HG03039 (cell line): ENCODE measurements around the gene REEP6.
"Not testable (repeated sequence)": the region's sequence is repeated elsewhere in the genome, so short reads cannot be mapped to it uniquely, and the experiment has no call there.

Source experiments
- ATAC-seq: cut with Tn5 transposase; IDR thresholded peaks from one replicate; pipeline ENCODE4 v1.9.1; 2021; ENCODE audit warnings: mild to moderate bottlenecking, moderate library complexity; ENCODE audit not compliant: unreplicated experiment

REEP6 gene

GRCh38 chr19:1488282-1488601 is 2.7 kb upstream of the REEP6 start:
- no peak for ATAC-seq

GRCh38 chr19:1489463-1490310 is 1.3 kb upstream of the REEP6 start:
- no peak for ATAC-seq

DNA sequence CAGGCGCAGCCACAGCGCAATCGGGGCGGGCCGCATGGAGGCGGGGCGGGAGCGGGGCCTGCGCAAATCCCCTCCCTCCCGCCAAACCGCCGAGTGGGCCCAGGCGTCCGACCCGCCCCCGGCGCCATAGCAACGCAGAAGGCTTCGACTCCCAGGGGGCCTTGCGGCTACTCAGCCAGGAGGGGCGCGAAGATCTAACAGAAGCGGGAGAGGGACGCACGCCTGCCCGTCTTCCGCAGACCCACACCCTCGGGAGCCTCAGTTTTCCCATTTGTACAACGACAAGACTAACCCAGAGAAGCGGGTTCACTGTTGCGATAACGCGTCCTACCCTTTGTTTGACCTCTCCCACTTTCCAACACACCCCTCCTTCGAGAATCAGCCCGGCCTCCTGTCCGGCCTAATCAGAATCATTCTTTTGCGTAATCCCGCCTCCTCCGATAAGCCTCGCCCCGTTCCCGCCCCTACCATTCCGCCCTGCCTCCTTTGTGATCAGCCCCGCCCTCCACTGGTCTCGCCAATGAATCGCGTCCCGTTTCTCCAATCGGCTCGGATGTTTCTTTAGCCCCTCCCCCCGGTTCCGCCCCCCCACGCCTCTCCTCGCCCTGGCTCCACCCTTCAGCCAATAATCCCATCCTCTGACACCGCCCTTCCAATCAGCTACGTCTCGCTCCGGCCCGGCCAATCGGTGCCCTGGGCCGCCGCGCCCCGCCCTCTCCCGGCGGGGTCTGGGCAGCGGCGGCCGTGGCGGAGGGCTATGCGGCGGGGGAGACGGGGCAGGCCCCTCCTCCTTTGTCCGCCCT is 469 bp upstream of the REEP6 start, which contains the start of gene PCSK4:
Gene PCSK4 (minus strand): TSS at position 40 of the 803 bp plus-strand sequence. CDS start 4 bp downstream, at position 36.
- ATAC-seq: peak; percentile 73

- no peak for ATAC-seq
These were observed 829 bp downstream of the REEP6 start for GRCh38 chr19:1491849-1492170.

DNA sequence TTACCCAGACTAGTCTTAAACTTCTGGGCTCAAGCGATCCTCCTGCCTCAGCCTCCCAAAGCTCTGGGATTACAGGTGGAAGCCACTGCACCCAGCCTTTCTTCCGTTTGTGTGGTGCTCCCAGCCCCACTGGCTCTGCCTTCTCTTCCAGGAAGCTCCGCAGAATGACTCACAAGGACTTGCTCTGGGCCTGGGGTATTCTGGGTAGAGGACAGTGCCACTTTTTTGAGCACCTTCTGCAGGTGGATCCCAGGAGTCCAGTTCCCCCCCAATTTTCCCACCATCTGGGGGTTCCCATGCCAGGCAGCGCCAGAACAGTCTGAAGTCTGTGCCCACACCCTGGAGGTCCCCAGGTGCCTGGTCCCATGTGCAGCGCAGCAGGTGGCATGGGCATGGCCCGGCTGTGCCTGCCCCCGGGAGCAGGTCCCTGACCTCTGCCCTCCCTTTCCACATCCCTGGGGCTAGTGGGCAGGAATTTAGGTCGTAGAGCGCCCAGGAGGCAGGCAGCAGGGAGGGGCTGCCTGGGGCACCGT is 1.6 kb downstream of the REEP6 start:
- ATAC-seq: no peak

GRCh38 chr19:1494115-1494815 is 3.3 kb downstream of the REEP6 start:
- no peak for ATAC-seq

GRCh38 chr19:1495051-1495798 is 4.2 kb downstream of the REEP6 start:
- no peak for ATAC-seq

- no peak for ATAC-seq
These were observed 5.1 kb downstream of the REEP6 start for GRCh38 chr19:1495799-1496713.

DNA sequence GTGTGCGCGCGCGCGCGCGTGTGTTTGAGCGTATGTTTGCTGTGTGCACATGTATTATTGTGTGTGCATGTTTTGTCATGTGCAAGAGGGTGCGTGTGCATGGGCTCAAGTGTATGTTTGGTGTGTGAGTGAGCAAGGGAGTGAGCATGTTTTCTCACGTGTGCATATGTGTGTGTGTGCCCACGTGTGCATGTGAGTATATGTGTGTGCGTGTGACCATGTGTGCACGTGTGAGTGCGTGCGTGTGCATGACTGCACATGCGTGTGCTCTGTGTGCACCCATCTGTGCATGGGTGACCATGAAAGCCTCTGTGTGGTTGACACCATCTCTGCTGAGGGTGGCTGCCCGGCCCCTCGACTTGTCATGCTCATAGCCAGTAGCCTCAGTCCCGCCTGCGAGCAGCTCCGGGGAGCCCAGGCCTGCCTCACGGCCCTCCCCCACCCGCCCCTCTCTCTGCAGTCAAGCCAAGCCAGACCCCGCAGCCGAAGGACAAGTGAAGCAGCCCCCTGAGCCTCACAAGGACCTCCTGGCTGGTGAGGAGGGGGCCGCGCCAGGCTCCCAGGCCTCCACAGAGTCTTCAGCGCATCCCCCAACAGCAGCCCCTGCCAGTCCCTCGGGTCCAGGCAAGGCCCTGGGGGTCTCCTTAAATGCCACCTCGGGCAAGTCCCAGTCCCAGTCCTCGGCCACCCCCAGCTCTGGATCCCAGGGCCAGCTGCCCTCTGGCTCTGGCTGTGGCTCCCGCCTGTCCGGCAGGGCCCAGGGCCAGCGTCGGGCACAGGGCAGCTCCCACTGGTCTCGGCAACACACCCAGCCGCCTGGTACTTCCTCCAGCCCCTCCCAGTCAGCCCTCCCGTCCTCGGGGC is 6.0 kb downstream of the REEP6 start:
- ATAC-seq: no peak

DNA sequence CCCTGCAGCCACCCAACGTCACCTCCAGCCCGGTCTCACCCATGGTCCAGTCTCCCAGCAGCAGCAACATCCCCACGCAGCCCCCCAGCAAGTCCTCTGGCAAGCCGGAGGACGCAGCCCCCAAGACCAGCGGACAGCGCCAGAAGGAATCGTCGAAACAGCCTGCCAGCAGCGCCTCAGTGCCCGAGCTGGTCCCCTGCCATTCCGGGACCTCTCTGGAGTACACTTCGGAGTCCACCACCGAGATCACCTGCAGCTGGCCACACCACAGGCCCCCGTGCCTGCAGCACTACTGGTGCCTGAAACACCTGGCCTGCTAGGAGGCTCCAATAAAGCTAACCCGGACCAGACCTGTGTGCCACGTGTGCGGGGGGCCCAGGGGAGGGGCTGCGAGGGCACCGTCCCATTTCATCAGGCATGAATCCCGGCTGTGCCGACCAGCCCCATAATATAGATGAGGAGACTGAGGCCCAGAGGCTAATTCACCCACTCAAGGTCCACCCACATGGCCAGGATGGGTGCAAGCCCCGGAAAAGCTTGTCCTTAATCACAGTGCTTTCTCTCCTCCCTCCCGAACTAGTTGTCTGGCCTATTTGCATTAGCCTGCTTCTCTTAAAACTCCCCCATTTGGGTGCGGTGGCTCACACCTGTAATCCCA is 6.7 kb downstream of the REEP6 start:
- ATAC-seq: no peak

DNA sequence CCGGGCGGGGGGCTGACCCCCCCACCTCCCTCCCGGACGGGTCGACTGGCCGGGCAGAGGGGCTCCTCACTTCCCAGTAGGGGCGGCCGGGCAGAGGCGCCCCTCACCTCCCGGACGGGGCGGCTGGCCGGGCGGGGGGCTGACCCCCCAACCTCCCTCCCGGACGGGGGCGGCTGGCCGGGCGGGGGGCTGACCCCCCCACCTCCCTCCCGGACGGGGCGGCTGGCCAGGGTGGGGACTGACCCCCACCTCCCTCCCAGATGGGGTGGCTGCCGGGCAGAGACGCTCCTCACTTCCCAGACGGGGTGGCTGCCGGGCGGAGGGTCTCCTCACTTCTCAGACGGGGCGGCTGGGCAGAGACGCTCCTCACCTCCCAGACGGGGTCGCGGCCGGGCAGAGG is 8.2 kb downstream of the REEP6 start:
- ATAC-seq: not testable (repeated sequence)

- no peak for ATAC-seq
These were observed 10.2 kb downstream of the REEP6 start for GRCh38 chr19:1501200-1501595.

DNA sequence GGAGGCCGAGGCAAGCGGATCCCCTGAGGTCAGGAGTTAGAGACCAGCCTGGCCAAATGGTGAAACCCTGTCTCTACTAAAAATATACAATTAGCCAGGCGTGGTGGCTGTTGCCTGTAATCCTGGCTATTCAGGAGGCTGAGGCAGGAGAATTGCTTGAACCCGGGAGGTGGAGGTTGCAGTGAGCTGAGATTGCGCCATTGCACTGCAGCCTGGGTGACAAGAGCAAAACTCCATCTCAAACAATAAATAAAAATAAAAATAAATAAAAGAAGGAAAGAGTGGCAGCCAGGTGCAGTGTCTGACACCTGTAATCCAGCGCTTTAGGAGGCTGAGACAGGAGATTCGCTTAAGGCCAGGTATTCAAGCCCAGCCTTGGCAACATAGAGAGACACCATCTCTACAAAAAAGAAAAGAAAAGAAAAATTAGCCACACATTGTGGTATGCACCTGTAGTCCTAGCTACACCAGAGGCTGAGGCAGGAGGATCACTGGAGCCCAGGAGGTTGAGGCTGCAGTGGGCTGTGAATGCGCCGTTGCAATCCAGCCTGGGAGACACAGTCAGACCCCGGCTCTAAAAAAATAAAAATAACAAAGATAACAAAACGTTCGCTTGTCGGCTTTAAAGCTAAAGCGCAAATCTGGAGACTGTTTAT is 11.6 kb downstream of the REEP6 start:
- ATAC-seq: no peak

GRCh38 chr19:1503089-1503924 is 12.3 kb downstream of the REEP6 start:
- ATAC-seq: no peak

- no peak for ATAC-seq
These were observed 13.2 kb downstream of the REEP6 start for GRCh38 chr19:1503925-1504773.

DNA sequence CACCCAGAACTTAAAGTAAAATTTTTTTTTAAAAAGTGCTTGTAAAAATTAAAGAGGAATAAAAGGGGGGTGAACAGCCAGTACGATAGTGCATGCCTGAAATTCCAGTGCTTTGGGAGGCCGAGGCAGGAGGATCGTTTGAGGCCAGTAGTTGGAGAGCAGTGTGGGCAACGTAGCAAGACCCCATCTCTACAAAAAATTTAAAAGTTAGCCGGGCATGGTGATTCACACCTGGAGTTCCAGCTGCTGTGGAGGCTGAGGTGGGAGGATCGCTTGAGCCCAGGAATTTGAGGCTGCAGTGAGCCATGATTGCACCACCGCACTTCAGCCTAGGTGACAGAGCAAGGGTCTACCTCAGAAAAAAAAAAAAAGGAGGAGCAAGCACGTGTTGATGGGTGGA is 14.0 kb downstream of the REEP6 start:
- no peak for ATAC-seq
